Calu3 (cell line): ENCODE data around the gene FUT7. TPM values are rescaled to one million over a fixed set of nuclear protein-coding genes. Genes with fewer than 3 reads are reported as not detected.

Experiments
- BruUV-seq: library from RNA; stranded (reverse); fragments of 400-500 nt; replicated peaks from 2 replicates; lab custom pipeline; 2021; lab: Mats Ljungman, UMichigan
- CTCF ChIA-PET: fragments of 300-600 bp; sonication (Branson Sonifier 250); formaldehyde crosslinking; loops from one replicate; lab custom pipeline; 2022; ENCODE audit warnings: antibody characterized with exemption; lab: Charles Lee
- DNase-seq: peaks from one replicate; pipeline ENCODE4 v3.0.0; 2022
- H3K27ac Mint-ChIP-seq: one replicate; pipeline ENCODE4 v1.8.0; 2022; ENCODE audit warnings: mixed read lengths; ENCODE audit not compliant: unreplicated experiment
- H3K27me3 Mint-ChIP-seq: one replicate; pipeline ENCODE4 v1.8.0; 2022; ENCODE audit warnings: mixed read lengths; ENCODE audit not compliant: unreplicated experiment
- H3K36me3 Mint-ChIP-seq: one replicate; pipeline ENCODE4 v1.8.0; 2022; ENCODE audit warnings: mild to moderate bottlenecking, moderate library complexity, mixed read lengths; ENCODE audit not compliant: insufficient read depth, unreplicated experiment
- H3K4me1 Mint-ChIP-seq: one replicate; pipeline ENCODE4 v1.8.0; 2022; ENCODE audit warnings: mild to moderate bottlenecking, low read depth, mixed read lengths; ENCODE audit not compliant: unreplicated experiment
- H3K4me3 Mint-ChIP-seq: one replicate; pipeline ENCODE4 v1.8.0; 2022; ENCODE audit warnings: mild to moderate bottlenecking, low read depth, moderate library complexity, mixed read lengths; ENCODE audit not compliant: unreplicated experiment
- H3K9me3 Mint-ChIP-seq: one replicate; pipeline ENCODE4 v1.8.0; 2022; ENCODE audit warnings: low read depth, mixed read lengths; ENCODE audit not compliant: unreplicated experiment
- intact Hi-C: fragments of 100-400 bp; cut with micrococcal nuclease; formaldehyde crosslinking; loops from one replicate; pipeline ENCODE4 v1.10.0; 2022; ENCODE audit not compliant: unreplicated experiment
- total RNA-seq: library from RNA; stranded (reverse); gene quantifications from 2 replicates; pipeline ENCODE4 v1.2.3, GENCODE V29; 2022
- TF ChIP-seq, protein P1 (sequence below): fragments of 200-600 bp; IDR thresholded peaks from one replicate; pipeline ENCODE4 v1.8.0; 2022; ENCODE audit warnings: antibody characterized with exemption; ENCODE audit not compliant: unreplicated experiment

The FUT7 gene
- total RNA-seq, 1 experiment from 2014 or later = not detected

DNA sequence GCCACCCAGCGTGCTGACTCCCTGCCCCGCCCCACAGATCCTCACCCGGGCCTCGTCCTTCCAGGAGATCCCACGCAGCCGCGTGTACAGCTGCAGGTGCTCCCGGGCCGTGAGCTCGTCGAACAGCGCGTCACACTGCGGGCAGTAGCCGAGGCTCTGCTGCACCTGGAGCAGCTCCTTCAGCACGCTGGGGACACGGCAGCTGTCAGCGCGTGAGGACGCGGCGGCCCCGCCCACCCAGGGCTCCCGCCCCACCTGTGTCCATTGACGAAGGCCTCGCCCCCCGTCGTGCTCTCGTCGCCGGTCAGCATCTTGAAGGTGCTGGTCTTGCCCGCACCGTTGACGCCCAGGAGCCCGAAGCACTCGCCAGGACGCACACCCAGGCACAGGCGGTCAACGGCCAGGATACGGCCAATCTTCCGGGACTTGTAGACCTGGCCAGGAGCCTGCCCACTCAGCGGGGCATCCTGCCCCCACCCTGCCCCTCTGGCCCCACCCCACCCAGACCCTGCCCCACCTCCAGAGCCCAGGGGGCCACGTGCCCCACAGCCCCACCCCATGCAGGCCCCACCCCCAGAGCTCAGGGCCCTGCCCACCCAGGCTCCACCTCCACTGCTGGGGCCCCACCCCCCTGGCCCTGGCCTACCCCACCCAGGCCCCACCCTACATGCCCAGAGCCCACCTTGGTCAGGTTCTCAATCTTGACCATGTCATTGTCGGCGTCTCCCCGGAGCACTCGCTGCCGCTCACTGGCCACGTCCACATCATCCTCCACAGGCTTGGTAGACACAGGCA is 21.8 kb downstream of the FUT7 start:
- H3K4me1 Mint-ChIP-seq = no peaks in the 10 kb centered on the region
- peaks cover 13% of the 10 kb centered on the region for H3K36me3 Mint-ChIP-seq
- H3K27me3 Mint-ChIP-seq = no peaks in the 10 kb centered on the region
- no peaks in the 10 kb centered on the region for H3K9me3 Mint-ChIP-seq
- BruUV-seq = no TSS peak
- H3K27ac Mint-ChIP-seq = no peak overlapping the region
- intact Hi-C loops = no loop called here
- TF ChIP-seq, protein P1, sequence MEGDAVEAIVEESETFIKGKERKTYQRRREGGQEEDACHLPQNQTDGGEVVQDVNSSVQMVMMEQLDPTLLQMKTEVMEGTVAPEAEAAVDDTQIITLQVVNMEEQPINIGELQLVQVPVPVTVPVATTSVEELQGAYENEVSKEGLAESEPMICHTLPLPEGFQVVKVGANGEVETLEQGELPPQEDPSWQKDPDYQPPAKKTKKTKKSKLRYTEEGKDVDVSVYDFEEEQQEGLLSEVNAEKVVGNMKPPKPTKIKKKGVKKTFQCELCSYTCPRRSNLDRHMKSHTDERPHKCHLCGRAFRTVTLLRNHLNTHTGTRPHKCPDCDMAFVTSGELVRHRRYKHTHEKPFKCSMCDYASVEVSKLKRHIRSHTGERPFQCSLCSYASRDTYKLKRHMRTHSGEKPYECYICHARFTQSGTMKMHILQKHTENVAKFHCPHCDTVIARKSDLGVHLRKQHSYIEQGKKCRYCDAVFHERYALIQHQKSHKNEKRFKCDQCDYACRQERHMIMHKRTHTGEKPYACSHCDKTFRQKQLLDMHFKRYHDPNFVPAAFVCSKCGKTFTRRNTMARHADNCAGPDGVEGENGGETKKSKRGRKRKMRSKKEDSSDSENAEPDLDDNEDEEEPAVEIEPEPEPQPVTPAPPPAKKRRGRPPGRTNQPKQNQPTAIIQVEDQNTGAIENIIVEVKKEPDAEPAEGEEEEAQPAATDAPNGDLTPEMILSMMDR = no peak
- CTCF ChIA-PET = no interaction called here
- H3K4me3 Mint-ChIP-seq = no peak overlapping the region
- DNase-seq = no peak

DNA sequence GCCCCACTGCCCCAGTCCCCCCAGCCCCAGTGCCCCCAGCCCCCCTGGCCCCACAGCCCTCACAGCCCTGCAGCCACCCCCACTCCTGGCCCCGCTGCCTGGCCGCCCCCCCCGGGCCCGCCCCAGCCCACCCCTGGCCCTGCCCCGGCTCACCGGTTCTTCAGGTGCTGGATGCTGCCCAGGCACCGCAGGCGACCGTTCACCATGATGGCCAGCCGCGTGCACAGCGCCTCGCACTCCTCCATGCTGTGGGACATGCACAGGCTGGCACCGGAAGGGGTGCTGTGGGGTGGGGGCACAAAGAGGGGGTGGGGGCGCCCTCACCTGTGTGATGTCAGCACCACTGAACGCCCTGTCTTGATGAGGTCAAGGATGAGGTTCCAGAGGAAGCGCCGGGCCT is 22.7 kb downstream of the FUT7 start:
- no peak overlapping the region for H3K4me3 Mint-ChIP-seq
- intact Hi-C loops = no loop called here
- H3K9me3 Mint-ChIP-seq = peaks cover 5% of the 10 kb centered on the region
- H3K36me3 Mint-ChIP-seq = peaks cover 9% of the 10 kb centered on the region
- CTCF ChIA-PET = no interaction called here
- BruUV-seq = no TSS peak
- TF ChIP-seq, protein P1 = no peak
- no peak overlapping the region for H3K27ac Mint-ChIP-seq
- no peak for DNase-seq
- no peaks in the 10 kb centered on the region for H3K4me1 Mint-ChIP-seq
- no peaks in the 10 kb centered on the region for H3K27me3 Mint-ChIP-seq

DNA sequence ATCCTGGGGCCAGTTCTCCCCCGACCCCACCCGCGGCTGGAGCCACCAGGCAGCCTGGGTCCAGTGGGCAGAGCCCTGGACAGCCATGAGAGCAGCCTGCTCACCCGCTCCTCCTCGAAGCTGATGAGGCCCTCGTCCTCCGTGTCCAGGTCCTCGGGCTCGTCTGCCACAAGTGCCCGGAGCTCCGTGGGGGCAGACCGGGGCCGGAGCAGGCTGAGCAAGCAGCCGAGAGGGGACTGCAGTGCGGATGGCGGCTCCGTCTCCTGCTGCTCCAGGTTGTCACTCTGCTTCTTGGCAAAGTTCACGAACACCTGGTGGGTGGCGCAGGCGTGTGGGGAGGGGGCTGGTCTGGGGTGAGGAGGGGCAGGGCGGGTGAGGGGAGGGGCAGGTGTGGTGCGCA is 23.6 kb downstream of the FUT7 start:
- TF ChIP-seq, protein P1 = no peak
- DNase-seq = no peak
- H3K27ac Mint-ChIP-seq = no peak overlapping the region
- H3K27me3 Mint-ChIP-seq = no peaks in the 10 kb centered on the region
- peaks cover 9% of the 10 kb centered on the region for H3K36me3 Mint-ChIP-seq
- intact Hi-C loops = no loop called here
- peaks cover 5% of the 10 kb centered on the region for H3K9me3 Mint-ChIP-seq
- BruUV-seq = no TSS peak
- no peaks in the 10 kb centered on the region for H3K4me1 Mint-ChIP-seq
- H3K4me3 Mint-ChIP-seq = no peak overlapping the region
- CTCF ChIA-PET = no interaction called here

DNA sequence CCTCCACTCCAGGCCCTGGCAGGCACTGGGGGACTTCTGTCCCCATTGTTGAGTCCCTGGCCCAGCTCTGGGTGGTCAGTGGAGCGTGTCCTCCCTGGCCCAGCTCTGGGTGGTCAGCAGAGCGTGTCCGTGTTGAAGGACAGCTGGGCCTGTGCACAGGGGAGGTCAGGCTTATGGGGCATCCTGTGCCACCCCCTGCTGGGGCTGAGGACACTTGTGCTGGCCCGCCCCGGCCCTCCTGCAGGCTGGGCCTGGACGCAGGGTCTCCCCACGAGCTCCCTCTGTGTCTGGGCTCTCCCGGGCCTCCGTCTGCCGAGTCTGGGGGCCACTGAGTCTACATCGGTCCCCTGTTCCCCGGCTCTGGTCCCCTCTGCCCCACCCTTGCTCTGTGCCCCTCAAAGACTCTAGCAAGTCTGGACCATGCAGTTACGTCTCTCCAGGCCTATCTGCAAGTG is 24.0 kb downstream of the FUT7 start:
- no TSS peak for BruUV-seq
- intact Hi-C loops = no loop called here

More for the DNA sequence above, 24.0 kb downstream of the FUT7 start:
- Mint-ChIP-seq H3K27ac (no peak overlapping the region), H3K9me3 (peaks cover 5% of the 10 kb centered on the region), H3K4me3 (no peak overlapping the region), H3K4me1 (no peaks in the 10 kb centered on the region), H3K27me3 (no peaks in the 10 kb centered on the region), H3K36me3 (peaks cover 9% of the 10 kb centered on the region)
- no peak for DNase-seq
- CTCF ChIA-PET = no interaction called here
- TF ChIP-seq, protein P1 = no peak
